ENCODE measurements around the gene SLC66A2. TPM values are rescaled to one million over a fixed set of nuclear protein-coding genes. Genes with fewer than 3 reads are reported as not detected.

The SLC66A2 gene
- total RNA-seq, 1 experiment from 2014 or later = 52.8 TPM

DNA sequence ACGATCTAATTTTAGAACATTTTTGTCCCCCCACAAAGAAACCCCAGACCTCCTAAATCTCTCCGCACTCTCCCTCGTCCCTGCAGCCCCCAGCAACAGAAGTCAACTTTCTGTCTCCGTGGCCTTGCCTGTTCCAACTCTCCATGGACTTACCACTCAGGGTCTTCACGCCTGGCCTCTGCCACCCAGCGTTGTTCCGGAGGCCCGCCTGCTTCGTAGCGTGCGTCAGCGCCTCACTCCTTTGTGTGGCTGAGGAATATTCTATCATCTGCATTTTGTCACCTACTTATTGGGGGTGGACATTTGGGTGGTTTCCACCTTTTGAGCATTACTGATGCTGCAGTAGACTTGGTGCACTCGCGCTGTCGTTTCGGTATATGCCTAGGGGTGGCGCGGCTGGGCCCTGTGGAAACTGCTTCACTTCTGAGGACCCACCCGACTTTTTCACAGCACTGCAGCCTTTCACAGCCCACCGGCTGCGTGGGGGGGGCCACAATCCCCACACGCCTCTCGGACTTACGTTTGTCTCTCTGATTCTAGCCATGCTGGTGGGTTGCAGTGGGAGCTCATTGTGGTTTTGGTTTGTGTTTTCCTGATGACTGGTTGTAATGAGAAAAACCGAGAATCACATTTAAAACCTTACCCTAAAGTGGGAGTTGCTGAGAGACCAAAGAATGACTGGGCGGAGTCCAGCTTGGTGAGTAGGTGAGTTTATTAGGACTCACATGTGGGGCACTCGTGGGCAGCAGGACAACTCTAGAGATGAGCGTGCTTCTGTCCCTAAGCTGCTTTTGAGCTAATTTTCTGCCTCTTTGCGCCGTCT lies 11.6 kb upstream of the SLC66A2 start:
- no peaks in the 10 kb centered on the region for H3K27me3 ChIP-seq (ENCODE audit: low read length)
- no peaks in the 10 kb centered on the region for H3K9me3 ChIP-seq (ENCODE audit: low read length)
- peak overlapping the region; percentile 96 for H3K4me2 ChIP-seq (ENCODE audit: low read length)

DNA sequence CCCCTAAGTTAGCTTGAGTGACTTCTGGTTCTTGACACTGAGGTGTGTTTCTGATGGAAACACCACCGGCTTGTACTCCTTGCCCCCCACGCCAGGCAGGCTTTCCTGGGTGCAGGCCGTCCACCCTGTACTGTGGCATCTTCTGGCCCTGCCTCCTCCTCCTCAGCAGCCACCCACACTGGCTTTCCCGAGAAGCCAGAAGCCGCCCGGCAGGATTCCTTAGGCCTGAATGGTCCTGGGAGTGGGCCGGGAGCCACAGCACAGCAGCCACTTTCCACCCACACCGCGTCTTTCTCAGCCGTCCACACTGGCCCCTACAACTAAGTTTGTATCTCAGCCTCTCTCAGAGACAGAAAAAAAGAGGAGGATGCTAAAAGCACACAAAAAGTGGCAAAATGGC lies 10.9 kb upstream of the SLC66A2 start:
- H2AFZ ChIP-seq (ENCODE audit: low read length) = peak overlapping the region; percentile 58
- no peak overlapping the region for H3K4me3 ChIP-seq (ENCODE audit: low read length)
- no peaks in the 10 kb centered on the region; the same call in 1 of the 2 replicates for H3K36me3 ChIP-seq (ENCODE audit: low read depth, low read length)
- H3K9me2 ChIP-seq (replicated peaks; ENCODE audit: low read length) = no peaks in the 10 kb centered on the region
- DNase-seq = peak; percentile 87
- CTCF ChIA-PET = interaction anchor here (1.1 kb wide), 1 partner anchor 29 kb away, joined by 10 read pairs; no protein-coding TSS in a partner anchor
- no peaks in the 10 kb centered on the region for H4K20me1 ChIP-seq (ENCODE audit: low read length)
- peak overlapping the region; percentile 96 for H3K4me2 ChIP-seq (ENCODE audit: low read length)
- TF ChIP-seq CTCF (conservative IDR thresholded peaks at IDR 0.05; ENCODE audit: low read depth, low read length) (no peak), EZH2phosphoT487 (IDR thresholded peaks at IDR 0.05; ENCODE audit: borderline replicate concordance, low read length) (no peak), EZH2 (IDR thresholded peaks at IDR 0.05; ENCODE audit: low read length, unreplicated experiment) (no peak)
- H3K9ac ChIP-seq (ENCODE audit: low read length) = peak overlapping the region; percentile 49
- H3K27me3 ChIP-seq (ENCODE audit: low read length) = no peaks in the 10 kb centered on the region
- intact Hi-C loops (cut with micrococcal nuclease) = no loop called here
- H3K79me2 ChIP-seq (ENCODE audit: low read length) = peaks cover 30% of the 10 kb centered on the region
- POLR2A ChIA-PET (ENCODE audit: unreplicated experiment) = no interaction called here
- peaks cover 55% of the 10 kb centered on the region for H3K4me1 ChIP-seq (ENCODE audit: insufficient read depth, low read length)
- peak; percentile 35 for ATAC-seq
- H3K9me3 ChIP-seq (ENCODE audit: low read length) = no peaks in the 10 kb centered on the region
- peak overlapping the region; percentile 89 for H3K27ac ChIP-seq (ENCODE audit: low read length)
- H3F3A ChIP-seq (ENCODE audit: low read length, unreplicated experiment) = no peaks in the 10 kb centered on the region
- BruUV-seq (replicated peaks) = no TSS peak

More for the DNA sequence above, 11.6 kb upstream of the SLC66A2 start:
- Histone ChIP-seq H3K4me1 (ENCODE audit: insufficient read depth, low read length) (peaks cover 55% of the 10 kb centered on the region), H3K9me2 (replicated peaks; ENCODE audit: low read length) (no peaks in the 10 kb centered on the region), H4K20me1 (ENCODE audit: low read length) (no peaks in the 10 kb centered on the region), H3F3A (ENCODE audit: low read length, unreplicated experiment) (no peaks in the 10 kb centered on the region), H3K79me2 (ENCODE audit: low read length) (peaks cover 31% of the 10 kb centered on the region), H3K36me3 (ENCODE audit: low read depth, low read length) (peaks cover 4% of the 10 kb centered on the region; the same call in 1 of the 2 replicates), H3K9ac (ENCODE audit: low read length) (peak overlapping the region; percentile 32), H2AFZ (ENCODE audit: low read length) (0 out of 2 replicates have a peak overlapping the region, but pooled peaks have one; percentile 58), H3K27ac (ENCODE audit: low read length) (peak overlapping the region; percentile 89), H3K4me3 (ENCODE audit: low read length) (no peak overlapping the region)
- BruUV-seq (replicated peaks) = TSS peak; percentile 19
- TF ChIP-seq CTCF (conservative IDR thresholded peaks at IDR 0.05; ENCODE audit: low read depth, low read length) = no peak
- no peak for TF ChIP-seq EZH2phosphoT487 (IDR thresholded peaks at IDR 0.05; ENCODE audit: borderline replicate concordance, low read length)
- TF ChIP-seq EZH2 (IDR thresholded peaks at IDR 0.05; ENCODE audit: low read length, unreplicated experiment) = no peak
- ATAC-seq = no peak
- intact Hi-C loops (cut with micrococcal nuclease) = no loop called here
- ChIA-PET CTCF (no interaction called here), POLR2A (ENCODE audit: unreplicated experiment) (no interaction called here)
- peak; percentile 71 for DNase-seq
